HG03045 (cell line): ENCODE measurements around the gene CTNNBL1.

Experiments used
- ATAC-seq: cut with Tn5 transposase; IDR thresholded peaks from one replicate; pipeline ENCODE4 v1.9.1; 2021; ENCODE audit warnings: mild to moderate bottlenecking, moderate library complexity; ENCODE audit not compliant: unreplicated experiment

CTNNBL1 gene

GRCh38 chr20:37737826-37738420 lies 44.1 kb downstream of the CTNNBL1 start:
- ATAC-seq, result no peak

DNA sequence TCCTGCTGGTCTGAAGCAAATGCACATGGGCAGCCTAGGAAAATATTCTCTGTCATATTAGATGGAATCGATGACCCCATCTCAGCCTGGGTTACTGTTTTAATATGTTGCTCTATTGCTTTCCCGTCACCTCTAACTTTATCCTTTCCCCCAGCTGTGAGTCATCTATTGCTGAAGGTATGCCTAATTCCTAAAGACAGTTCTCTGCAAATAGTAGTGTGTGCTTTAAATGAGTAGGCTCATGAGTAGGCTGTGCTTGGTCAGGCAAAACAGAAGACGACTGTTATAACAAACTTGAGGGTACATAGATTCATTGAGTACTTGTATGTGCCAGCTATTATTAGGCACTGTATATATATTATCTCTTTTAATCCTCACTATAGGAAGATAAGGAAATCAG lies 47.2 kb downstream of the CTNNBL1 start:
- no peak for ATAC-seq

DNA sequence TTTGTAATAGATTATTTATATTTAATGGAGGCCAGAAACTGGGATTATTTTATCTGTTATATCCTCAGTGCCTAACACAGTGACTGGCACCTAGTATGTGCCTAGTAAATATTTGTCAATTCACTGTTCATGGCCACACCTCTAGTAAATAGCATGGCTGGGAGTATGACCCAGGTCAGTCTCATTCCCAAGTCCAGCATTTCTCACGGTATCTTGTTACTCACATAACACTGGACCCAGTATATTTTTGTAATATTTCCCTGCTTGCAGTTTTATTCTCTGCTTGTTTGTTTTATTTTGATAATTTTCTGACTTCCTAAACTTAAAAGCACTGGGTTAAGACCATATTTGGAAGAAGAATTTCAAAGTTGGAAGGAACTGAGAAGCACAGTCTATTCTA lies 47.7 kb downstream of the CTNNBL1 start:
- ATAC-seq, result no peak

DNA sequence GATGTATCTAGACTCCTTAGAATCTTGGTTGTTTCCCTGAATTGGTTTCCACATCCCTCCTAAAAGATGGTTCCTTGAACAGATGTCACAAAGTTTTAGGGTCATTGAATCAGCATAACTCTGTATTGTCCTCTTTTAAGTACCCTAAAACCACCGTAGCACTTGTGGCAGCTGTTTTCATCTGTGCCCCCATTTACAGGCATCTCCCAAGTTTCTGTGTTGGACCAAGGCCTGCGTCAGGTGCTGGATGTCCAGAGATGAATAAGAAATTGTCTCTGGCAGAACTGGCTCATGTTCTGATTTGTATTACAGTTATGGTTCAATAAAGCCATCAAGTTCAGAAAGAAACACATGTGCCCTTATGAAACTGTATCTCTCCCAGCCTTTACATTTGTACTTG lies 48.3 kb downstream of the CTNNBL1 start:
- ATAC-seq, result no peak

DNA sequence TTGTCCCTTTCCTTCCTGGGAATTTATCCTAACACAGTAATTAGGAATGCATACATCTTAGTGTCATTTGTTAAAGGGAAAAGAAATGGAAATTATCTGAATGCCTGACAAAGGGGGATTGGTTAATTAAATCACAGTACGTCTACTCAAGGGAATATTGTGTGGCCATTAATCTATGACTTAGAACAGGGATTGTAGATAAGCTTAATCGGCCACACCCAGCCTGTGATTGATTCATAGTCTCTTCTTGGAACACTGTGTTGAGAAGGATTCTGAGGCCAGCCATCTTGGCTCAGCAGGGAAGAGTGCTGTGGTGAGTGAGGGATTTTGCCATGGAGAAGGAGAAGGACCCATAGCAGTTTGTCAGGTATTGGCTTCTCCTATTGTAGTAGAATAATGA lies 50.5 kb downstream of the CTNNBL1 start:
- no peak for ATAC-seq

- ATAC-seq, result no peak
Observed at GRCh38 chr20:37745553-37745952, 51.7 kb downstream of the CTNNBL1 start.

DNA sequence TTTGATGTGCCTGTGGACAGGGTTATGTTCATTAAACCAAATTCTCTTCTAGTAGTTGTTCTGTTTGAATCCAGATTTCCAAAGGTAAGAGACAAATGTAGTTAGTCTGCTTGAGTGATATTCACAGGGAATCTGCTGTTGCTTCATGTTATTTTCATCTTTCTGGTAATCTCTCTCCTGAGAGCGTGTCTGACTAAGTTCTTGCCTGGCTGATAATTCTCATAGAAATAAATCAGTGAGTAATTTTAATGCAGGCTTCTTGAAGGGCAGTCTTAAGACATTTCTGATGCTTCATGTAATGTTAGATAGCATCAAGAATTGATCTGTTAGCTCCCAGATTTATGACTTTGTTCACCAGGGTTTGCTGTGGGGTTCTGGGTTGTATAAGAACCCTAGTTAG lies 54.2 kb downstream of the CTNNBL1 start:
- no peak for ATAC-seq

DNA sequence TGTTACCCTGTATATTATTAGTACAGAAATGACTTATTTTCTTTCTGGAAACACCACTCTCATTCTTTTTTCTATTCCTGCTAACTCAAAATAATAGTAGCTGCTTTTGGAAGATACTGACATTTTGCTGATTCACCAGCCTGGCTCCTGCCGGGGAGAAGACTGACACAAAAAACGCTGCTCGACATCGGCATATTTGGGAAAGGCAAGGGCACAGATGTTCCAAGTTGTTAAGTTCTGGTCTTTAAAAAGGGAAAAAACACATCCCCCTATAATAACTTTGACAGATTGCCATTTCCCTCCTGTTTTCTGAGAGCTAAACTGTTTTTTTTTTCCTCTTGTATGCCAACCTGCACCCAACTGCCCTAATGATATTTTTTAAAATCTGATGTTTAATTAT lies 55.4 kb downstream of the CTNNBL1 start:
- ATAC-seq, result no peak

DNA sequence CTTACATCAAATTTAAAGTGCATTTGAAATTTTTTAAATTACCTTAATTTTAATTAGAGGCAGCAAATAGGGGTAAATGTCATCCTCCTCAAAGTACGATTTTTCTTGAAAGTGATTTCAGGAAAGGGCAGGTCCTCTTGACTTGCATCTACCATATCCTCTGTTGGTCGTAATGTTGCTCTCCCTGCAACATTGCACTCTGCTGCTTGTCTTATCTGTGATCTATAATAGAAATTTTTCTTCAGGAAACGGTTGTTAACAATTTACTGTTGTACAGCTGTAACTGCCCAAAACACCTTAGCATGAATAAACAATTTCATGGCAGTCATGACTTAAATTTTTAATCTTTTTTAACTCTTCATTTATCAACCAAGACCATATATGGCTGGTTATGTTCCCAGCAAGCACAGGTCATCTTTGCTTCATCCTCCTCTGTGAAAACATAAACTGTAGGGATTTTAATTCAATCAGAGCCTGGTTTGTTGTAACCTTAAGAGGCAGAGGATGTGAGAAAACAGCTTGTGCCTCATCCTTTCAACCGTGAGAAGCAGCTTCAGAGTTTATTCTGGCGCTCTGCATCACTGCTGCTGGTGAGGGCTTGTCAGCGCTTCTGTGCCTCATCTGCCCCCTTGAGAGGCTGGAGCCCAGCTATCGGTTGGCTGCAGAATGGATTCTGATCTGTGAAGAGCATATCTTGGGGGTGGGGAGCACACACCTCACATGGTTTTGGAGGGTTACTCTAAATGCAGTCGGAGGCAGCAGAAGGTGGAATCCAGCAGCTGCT lies 56.0 kb downstream of the CTNNBL1 start:
- ATAC-seq, result no peak

GRCh38 chr20:37755665-37756064 lies 61.8 kb downstream of the CTNNBL1 start:
- no peak for ATAC-seq

- ATAC-seq, result no peak
Observed at GRCh38 chr20:37756234-37756633, 62.4 kb downstream of the CTNNBL1 start.

DNA sequence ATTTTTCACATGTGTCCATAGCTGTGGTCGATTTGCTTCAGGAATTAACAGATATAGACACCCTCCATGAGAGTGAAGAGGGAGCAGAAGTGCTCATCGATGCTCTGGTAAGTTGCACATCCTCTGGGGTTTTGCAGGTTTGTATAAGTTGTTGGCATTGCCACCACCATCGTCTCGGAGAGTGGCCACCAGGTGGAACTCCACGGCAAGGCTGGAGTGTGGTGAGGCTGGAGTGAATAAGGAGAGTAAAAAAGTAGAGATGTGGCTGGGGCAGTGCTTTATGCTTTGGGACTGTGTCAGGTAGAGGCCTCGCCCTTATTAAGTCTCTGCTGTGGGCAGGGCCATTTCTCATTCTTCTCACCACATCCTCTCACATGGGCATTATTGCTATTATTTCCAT lies 63.7 kb downstream of the CTNNBL1 start:
- ATAC-seq, result no peak

DNA sequence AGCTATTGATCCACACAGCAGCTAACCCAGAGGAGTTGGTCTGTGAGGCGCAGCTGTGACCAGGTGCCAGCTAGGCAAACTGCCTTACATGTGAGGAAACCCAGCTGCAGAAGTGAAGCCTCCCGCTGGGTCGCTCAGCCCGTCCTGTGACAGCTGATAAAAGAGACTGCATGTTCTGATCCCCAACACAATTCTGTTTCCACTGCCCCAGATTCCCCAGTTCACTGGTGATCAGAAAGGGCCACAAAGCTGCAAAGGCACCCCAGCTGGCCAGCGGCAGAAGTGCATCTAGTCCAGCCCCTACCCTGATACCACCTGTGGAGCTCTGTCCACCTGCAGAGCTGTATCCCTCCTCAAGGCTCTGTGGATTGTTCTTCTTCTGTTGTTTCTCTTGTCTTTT lies 64.5 kb downstream of the CTNNBL1 start:
- no peak for ATAC-seq

- no peak for ATAC-seq
Observed at GRCh38 chr20:37759052-37759553, 65.3 kb downstream of the CTNNBL1 start.

GRCh38 chr20:37759761-37760209 lies 66.0 kb downstream of the CTNNBL1 start:
- ATAC-seq, result no peak

DNA sequence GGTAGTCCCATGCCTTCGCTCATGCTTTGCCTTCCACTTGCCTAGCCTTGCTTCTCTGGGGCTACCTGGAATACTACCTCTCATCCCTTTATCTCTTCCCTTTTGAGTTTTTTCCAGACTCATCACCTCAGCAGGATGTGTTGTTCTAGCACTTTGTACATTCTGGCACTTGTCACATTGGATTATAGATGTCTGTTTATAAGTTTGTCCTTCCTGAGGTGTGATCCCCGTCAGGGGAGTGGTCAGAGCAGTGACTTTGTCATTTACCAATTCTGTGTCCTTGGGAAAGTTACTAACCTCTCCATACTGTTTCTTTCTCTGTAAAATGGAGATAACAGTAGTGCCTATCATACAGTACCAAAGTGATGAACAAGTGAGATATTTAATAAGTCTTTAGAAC lies 66.5 kb downstream of the CTNNBL1 start:
- no peak for ATAC-seq

DNA sequence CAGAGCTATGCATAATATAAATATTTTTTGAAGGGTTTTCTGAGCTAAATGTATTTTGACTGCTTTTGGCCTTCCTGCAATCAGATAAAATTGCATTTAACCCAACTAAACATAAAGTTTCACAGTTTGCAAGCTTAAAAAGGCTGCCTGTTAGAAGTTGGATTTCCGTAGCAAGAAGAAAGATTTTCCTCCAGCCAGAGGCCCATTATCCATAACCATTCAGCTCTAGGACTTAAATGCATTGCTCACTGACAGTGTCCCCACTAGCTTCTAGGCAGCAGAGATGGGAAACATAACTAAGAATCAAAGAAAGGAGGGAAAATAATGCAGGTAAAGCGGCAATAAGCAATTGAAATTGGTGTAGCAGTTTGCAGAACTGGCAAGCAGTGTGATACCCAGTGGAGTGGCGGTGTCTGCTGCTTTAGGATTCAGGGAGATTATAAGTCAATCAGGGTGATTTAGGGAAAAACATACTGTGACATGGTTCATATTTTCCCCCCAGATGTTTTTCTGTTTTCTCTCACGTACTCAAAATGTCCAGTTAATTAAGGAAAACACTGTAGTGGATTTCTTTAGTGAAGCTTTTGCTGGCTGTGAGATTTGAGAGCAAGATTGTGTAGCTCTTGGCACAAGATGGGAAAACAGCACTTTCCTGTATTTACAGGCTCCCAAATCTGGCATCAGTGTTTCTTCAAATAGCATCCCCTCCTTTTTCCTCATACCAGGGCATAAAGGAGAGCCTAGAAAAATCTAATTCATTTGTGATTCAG lies 69.1 kb downstream of the CTNNBL1 start:
- no peak for ATAC-seq

DNA sequence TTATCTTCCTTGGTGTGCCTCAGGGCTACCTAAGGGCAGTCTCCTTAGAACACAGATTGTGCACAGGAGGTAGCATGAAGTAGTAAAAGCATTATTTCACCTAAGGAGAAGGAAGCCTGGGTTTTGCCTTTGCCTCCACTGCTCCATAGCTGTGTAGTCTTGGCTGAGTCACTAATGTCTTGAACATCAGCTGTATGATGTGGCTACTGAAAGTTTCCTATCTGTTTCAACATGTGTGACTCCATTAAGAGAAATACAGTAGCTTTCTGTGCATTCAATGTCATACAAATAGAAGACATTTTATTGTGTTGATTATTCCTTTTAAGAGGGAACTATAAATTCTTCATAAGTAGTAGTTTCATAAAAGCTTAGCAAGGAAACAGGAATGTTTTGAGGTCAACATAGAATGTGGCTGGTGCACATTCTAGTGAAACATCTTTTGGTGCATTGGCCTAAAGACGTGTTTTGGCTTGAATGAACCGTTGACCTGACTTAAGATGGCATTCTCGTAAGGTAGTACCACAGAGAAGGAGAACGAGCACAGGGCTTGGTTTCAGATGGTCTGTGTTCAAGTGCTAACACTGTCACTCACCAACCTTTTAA lies 70.6 kb downstream of the CTNNBL1 start:
- no peak for ATAC-seq

DNA sequence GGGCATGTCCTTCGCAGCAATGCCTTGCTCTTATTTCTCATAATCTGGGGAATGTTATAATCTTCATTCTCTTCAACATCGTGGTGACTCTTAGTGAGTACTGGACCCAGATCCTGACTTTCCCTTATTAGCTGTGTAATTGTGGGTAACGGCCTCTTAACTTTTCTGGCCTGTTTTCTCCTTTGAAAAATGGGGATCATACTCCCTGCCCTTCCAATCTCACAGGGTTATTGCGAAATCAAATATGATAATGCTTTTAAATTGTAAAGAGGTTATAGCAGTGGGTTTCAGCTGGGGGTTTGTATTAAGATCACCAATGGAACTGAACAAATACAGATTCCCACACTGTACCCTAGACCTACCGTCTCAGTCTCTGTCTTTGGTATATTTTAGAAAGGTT lies 77.1 kb downstream of the CTNNBL1 start:
- ATAC-seq, result no peak

DNA sequence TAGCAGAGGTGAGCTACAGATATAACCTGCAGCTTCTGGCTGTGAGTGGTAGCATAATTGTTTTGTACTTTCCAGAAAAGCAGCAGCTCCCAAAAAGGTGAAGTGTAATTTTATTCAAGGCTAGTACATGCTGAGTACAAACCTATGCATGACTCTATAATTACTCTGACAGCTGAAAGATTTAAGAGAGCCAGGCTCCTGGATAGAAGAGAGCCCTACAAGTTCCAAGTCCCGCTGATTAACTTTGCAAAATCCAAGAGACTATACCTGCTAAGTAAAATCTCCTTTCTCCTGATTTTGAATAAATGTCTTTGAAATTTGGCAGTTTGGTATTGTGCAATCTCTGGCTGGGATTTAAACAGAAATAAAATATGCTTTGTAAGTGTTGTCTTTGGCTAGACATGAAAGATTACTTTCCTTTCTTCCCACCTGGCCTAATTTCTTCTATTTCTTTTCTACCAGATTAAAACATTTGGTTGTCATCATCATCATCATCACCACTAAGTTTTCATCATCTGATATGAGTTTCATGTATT lies 79.5 kb downstream of the CTNNBL1 start:
- no peak for ATAC-seq

- ATAC-seq, result no peak
Observed at GRCh38 chr20:37774156-37774555, 80.3 kb downstream of the CTNNBL1 start.
